HCT116 (cell line): Measurements from ENCODE around the gene INTU.
"Not testable (repeated sequence)": the region's sequence is repeated elsewhere in the genome, so short reads cannot be mapped to it uniquely, and the experiment has no call there.

Source experiments
- CEBPB ChIP-seq: IDR thresholded peaks from 2 replicates; pipeline ENCODE4 v1.6.1; 2012; ENCODE audit warnings: low read depth
- CTCF ChIP-seq, 3 experiments: fragments of 200-600 bp in 1 of 3; sonication (generic) in 1 of 3; IDR thresholded peaks in 2 of 3; conservative IDR thresholded peaks in 1 of 3; 2 replicates each; pipeline ENCODE4 v1.5.1; 2012 to 2017; ENCODE audit warnings: low read depth in 2 of 3, low read length in 2 of 3, antibody characterized with exemption in 1 of 3, borderline replicate concordance in 1 of 3, control low read depth in 1 of 3, mild to moderate bottlenecking in 1 of 3, mixed read lengths in 1 of 3, mixed run types in 1 of 3, moderate library complexity in 1 of 3; ENCODE audit not compliant: insufficient read depth in 1 of 3
- MAX ChIP-seq: IDR thresholded peaks from 2 replicates; pipeline ENCODE4 v1.6.1; 2012
- POLR2A ChIP-seq: IDR thresholded peaks from 2 replicates; pipeline ENCODE4 v1.7.0; 2011; ENCODE audit warnings: borderline replicate concordance; ENCODE audit not compliant: insufficient read depth, insufficient read length; ENCODE audit errors: extremely low read depth
- POLR2AphosphoS5 ChIP-seq: IDR thresholded peaks from 2 replicates; pipeline ENCODE4 v1.6.1; 2011; ENCODE audit warnings: mild to moderate bottlenecking, low read depth, low read length, moderate library complexity
- RAD21 ChIP-seq: IDR thresholded peaks from 2 replicates; pipeline ENCODE4 v1.6.1; 2012; ENCODE audit warnings: low read depth, mild to moderate bottlenecking
- ZBTB33 ChIP-seq: IDR thresholded peaks from 2 replicates; pipeline ENCODE4 v1.6.1; 2011; ENCODE audit warnings: mild to moderate bottlenecking, low read length, moderate library complexity; ENCODE audit not compliant: insufficient replicate concordance; ENCODE audit errors: extremely low read depth

- not testable (repeated sequence) for TF ChIP-seq CTCF (IDR thresholded peaks at IDR 0.05 in 2 of 3, conservative IDR thresholded peaks at IDR 0.05 in 1 of 3; ENCODE audit: borderline replicate concordance in 1 of 3, insufficient read depth in 1 of 3, low read depth in 2 of 3, low read length in 2 of 3); ZBTB33; POLR2AphosphoS5; MAX; POLR2A; RAD21; CEBPB
Observed at GRCh38 chr4:127589153-127589552, 43.6 kb upstream of the INTU start.
